K562 (cell line): ENCODE data around the gene CORO2A. TPM values are rescaled to one million over a fixed set of nuclear protein-coding genes. Genes with fewer than 3 reads are reported as not detected.

Source experiments
- ATAC-seq: fragments of 200-7000 bp; cut with Tn5 transposase; 3 replicates; pipeline ENCODE4 v1.9.1; 2020; ENCODE audit warnings: moderate library complexity
- BruUV-seq: library from RNA; stranded (reverse); fragments of 400-500 nt; replicated peaks from 2 replicates; lab custom pipeline; 2021; lab: Mats Ljungman, UMichigan
- CTCF ChIA-PET: fragments of 300-600 bp; formaldehyde crosslinking; extraction: SDS; loops from one replicate; lab custom pipeline; 2021; ENCODE audit warnings: low intra/inter-chr PET ratio; lab: Yijun Ruan, JAX
- POLR2A ChIA-PET: fragments of 300-600, 350-650 bp; sonication (Branson Sonifier 250); formaldehyde crosslinking; extraction: SDS; loops from one replicate; lab custom pipeline; 2021; ENCODE audit warnings: antibody characterized with exemption, inconsistent platforms; lab: Yijun Ruan, JAX
- DNase-seq, 4 experiments: peaks; one replicate each; pipeline versions ENCODE4 v3.0.0 to v3.0.0-alpha.2; 2011 to 2018; ENCODE audit warnings: low spot score in 3 of 4, mixed read lengths in 3 of 4; ENCODE audit errors: extremely low read depth in 1 of 4
- FAIRE-seq: peaks from 2 replicates; lab custom pipeline; 2011; peaks lifted over from hg19 to GRCh38; lab: Jason Lieb, UNC
- H2AFZ ChIP-seq: 2 replicates; pipeline ENCODE4 v1.6.0; 2011; ENCODE audit warnings: low read depth, low read length, control low read depth, inconsistent platforms
- H3K27ac ChIP-seq: fragments of 200-600 bp; 3 replicates; pipeline ENCODE4 v1.8.0; 2011; ENCODE audit warnings: low read depth, mild to moderate bottlenecking, control low read depth, inconsistent platforms, low read length, moderate library complexity, mixed read lengths; ENCODE audit errors: extremely low read depth
- H3K27me3 ChIP-seq, 2 experiments: fragments of 300-600 bp in 1 of 2; 2 replicates in 1 of 2; 3 replicates in 1 of 2; pipeline versions ENCODE4 v1.6.0 to v1.8.0; 2011; ENCODE audit warnings: inconsistent platforms in 2 of 2, low read length in 2 of 2, mild to moderate bottlenecking in 1 of 2, mixed read lengths in 1 of 2, moderate library complexity in 1 of 2; ENCODE audit not compliant: control insufficient read depth in 2 of 2, insufficient read depth in 2 of 2
- H3K36me3 ChIP-seq: fragments of 300-600 bp; 3 replicates; pipeline ENCODE4 v1.8.0; 2011; ENCODE audit warnings: mild to moderate bottlenecking, low read length, inconsistent platforms; ENCODE audit not compliant: control insufficient read depth, insufficient read depth
- H3K4me1 ChIP-seq, 2 experiments: fragments of 200-600 bp in 1 of 2; replicated peaks in 1 of 2; 2 replicates in 1 of 2; 3 replicates in 1 of 2; pipeline versions ENCODE4 v1.5.1 to v1.8.0; 2011; ENCODE audit warnings: inconsistent platforms in 2 of 2, low read length in 2 of 2, mild to moderate bottlenecking in 1 of 2, mixed read lengths in 1 of 2, moderate library complexity in 1 of 2; ENCODE audit not compliant: control insufficient read depth in 2 of 2, insufficient read depth in 2 of 2
- H3K4me2 ChIP-seq: 2 replicates; pipeline ENCODE4 v1.6.1; 2011; ENCODE audit warnings: low read length, control low read depth, inconsistent platforms, mixed read lengths; ENCODE audit not compliant: insufficient read depth
- H3K4me3 ChIP-seq: fragments of 200-600 bp; sonication (generic), shearing (Covaris generic); 2 replicates; pipeline ENCODE4 v1.5.1; 2016; ENCODE audit warnings: control low read depth, inconsistent platforms
- H3K79me2 ChIP-seq: fragments of 200-600 bp; 3 replicates; pipeline ENCODE4 v1.8.0; 2011; ENCODE audit warnings: low read length, inconsistent platforms; ENCODE audit not compliant: control insufficient read depth, insufficient read depth
- H3K9ac ChIP-seq, 2 experiments: 2 replicates each; pipeline versions ENCODE4 v1.6.0 to v1.6.1; 2011; ENCODE audit warnings: low read depth in 2 of 2, low read length in 2 of 2, control low read depth in 1 of 2, inconsistent platforms in 1 of 2, mild to moderate bottlenecking in 1 of 2, mixed read lengths in 1 of 2; ENCODE audit not compliant: insufficient read depth in 1 of 2
- H3K9me1 ChIP-seq: one replicate; pipeline ENCODE4 v1.6.0; 2011; ENCODE audit warnings: inconsistent platforms, mild to moderate bottlenecking, low read length, moderate library complexity; ENCODE audit not compliant: control insufficient read depth, insufficient read depth
- H3K9me3 ChIP-seq: replicated peaks from 2 replicates; pipeline ENCODE4 v1.5.1; 2011; ENCODE audit warnings: low read depth, low read length, inconsistent platforms; ENCODE audit not compliant: control insufficient read depth, insufficient read depth
- H4K20me1 ChIP-seq: replicated peaks from 2 replicates; pipeline ENCODE4 v1.6.1; 2011; ENCODE audit warnings: low read length, inconsistent platforms, mixed read lengths; ENCODE audit not compliant: control insufficient read depth, insufficient read depth
- CTCF ChIP-seq, 3 experiments: IDR thresholded peaks in 2 of 3; conservative IDR thresholded peaks in 1 of 3; 2 replicates each; pipeline ENCODE4 v1.5.1; 2011 to 2012; ENCODE audit warnings: low read length in 3 of 3, mild to moderate bottlenecking in 3 of 3, control low read depth in 2 of 3, improper control_type of control experiment in 1 of 3, inconsistent platforms in 1 of 3, low read depth in 1 of 3, mixed read lengths in 1 of 3, moderate library complexity in 1 of 3; ENCODE audit not compliant: insufficient read depth in 2 of 3
- GMEB1 ChIP-seq: fragments of 250-450 bp; sonication (Bioruptor Pico); IDR thresholded peaks from 2 replicates; pipeline ENCODE4 v1.4.0; 2020; ENCODE audit warnings: mild to moderate bottlenecking
- PHF20 ChIP-seq: fragments of 450-650 bp; IDR thresholded peaks from 2 replicates; pipeline ENCODE4 v1.6.1; 2018; ENCODE audit not compliant: partially characterized antibody
- RAD21 ChIP-seq, 2 experiments: fragments of 250-450 bp in 1 of 2; fragments of 450-650 bp in 1 of 2; sonication (Bioruptor Pico) in 1 of 2; formaldehyde crosslinking in 1 of 2; IDR thresholded peaks in 1 of 2; conservative IDR thresholded peaks in 1 of 2; 2 replicates each; pipeline versions ENCODE4 v1.4.0 to v1.8.0; 2020 to 2022; ENCODE audit warnings: mild to moderate bottlenecking in 2 of 2, moderate library complexity in 1 of 2
- REST ChIP-seq, 2 experiments: fragments of 450-650 bp; formaldehyde crosslinking in 1 of 2; IDR thresholded peaks; 2 replicates each; pipeline versions ENCODE4 v1.4.0 to v1.6.1; 2014 to 2020; ENCODE audit warnings: mild to moderate bottlenecking in 2 of 2, borderline replicate concordance in 1 of 2, low read depth in 1 of 2
- ZNF740 ChIP-seq, 3 experiments: fragments of 200-800 bp in 1 of 3; sonication (Bioruptor generic) in 1 of 3; sonication (generic) in 1 of 3; formaldehyde crosslinking in 1 of 3; IDR thresholded peaks; 2 replicates each; pipeline versions ENCODE4 v1.6.1 to v1.8.0; 2016 to 2022; ENCODE audit warnings: mild to moderate bottlenecking in 2 of 3, missing compliant biosample characterization in 2 of 3, missing genetic modification characterization in 2 of 3, missing genetic modification reagents in 1 of 3
- WGBS: fragments of 100-300 bp; shearing (Covaris generic); methylation state at CpG from one replicate; pipeline ENCODE4 v1.1.6; 2016; ENCODE audit warnings: low coverage, mixed read lengths; ENCODE audit not compliant: insufficient coverage; ENCODE audit errors: missing lambda C conversion rate; 5-methylcytosine and 5-hydroxymethylcytosine counted together
- in situ Hi-C: fragments of 300-500 bp; cut with MboI; formaldehyde crosslinking; loops from 4 replicates; pipeline ENCODE4 v1.15.0; 2018; ENCODE audit warnings: inconsistent platforms, mixed read lengths
- intact Hi-C: fragments of 100-400 bp; cut with micrococcal nuclease; formaldehyde crosslinking; loops from 2 replicates; pipeline ENCODE4 v1.14.2; 2022
- polyA plus RNA-seq, 8 experiments: library from polyadenylated mRNA; depleted of rRNA in 4 of 8; stranded (reverse) in 5 of 8; unstranded in 3 of 8; fragments of >200 nt; fragmentation: Nextera tagmentation in 2 of 8; fragmentation: Illumina TruSeq in 1 of 8; extraction: Ambion mirVana in 2 of 8; extraction: Trizol in 1 of 8; gene quantifications; 2 replicates each; pipeline versions ENCODE4 v1.2.1 to v1.2.3, GENCODE V29; 2011 to 2014; ENCODE audit warnings: inconsistent platforms in 1 of 8, missing spikeins in 1 of 8
- total RNA-seq, 7 experiments: library from RNA; depleted of rRNA in 6 of 7; stranded (reverse); fragments of >200 nt in 6 of 7; fragmentation: Illumina TruSeq in 2 of 7; extraction: Trizol in 2 of 7; gene quantifications; 2 replicates each; pipeline versions ENCODE4 v1.2.1 to v1.2.3, GENCODE V29; 2011 to 2021; ENCODE audit warnings: low replicate concordance in 1 of 7

Gene CORO2A
- total and polyA plus RNA-seq, 9 of the 15 experiments (the other 6 are each of a cell fraction or from before 2014, with no cell fraction given) = 9.5 to 26.6 (median 18.0) TPM

GRCh38 chr9:98207606-98208005 lies 15.2 kb upstream of the CORO2A start:
- 0 out of 4 replicates have a peak overlapping the region, but pooled peaks of 1 of the 2 experiments have one; percentile 20 for H3K9ac ChIP-seq
- no peak overlapping the region for H3K27ac ChIP-seq
- ATAC-seq (no peak), DNase-seq (no peak), FAIRE-seq (no peak)
- no peak overlapping the region for H3K4me2 ChIP-seq
- 80% methylated on average over 2 of the region's 4 CpGs for WGBS
- no peaks in the 10 kb centered on the region for H3K9me1 ChIP-seq
- TF ChIP-seq ZNF740 (CRISPR knock-in tag; IDR thresholded peaks at IDR 0.05) (no peak), ZNF740 (tag; IDR thresholded peaks at IDR 0.05) (no peak), GMEB1 (no peak), RAD21 (CRISPR knock-in tag; conservative IDR thresholded peaks at IDR 0.05 in 1 of 2, IDR thresholded peaks at IDR 0.05 in 1 of 2) (peak in 1 of 2 experiments; percentile 42; a peak in 2 of 4 replicates), CTCF (IDR thresholded peaks at IDR 0.05 in 2 of 3, conservative IDR thresholded peaks at IDR 0.05 in 1 of 3; ENCODE audit: insufficient read depth in 2 of 3, low read depth in 1 of 3, low read length in 3 of 3) (peak; percentile 41 to 50 (median 43); a peak in 5 of 6 replicates), REST (IDR thresholded peaks at IDR 0.05; ENCODE audit: borderline replicate concordance) (peak; percentile 17; the same call in 1 of the 2 replicates), REST (CRISPR knock-in tag; IDR thresholded peaks at IDR 0.05; ENCODE audit: low read depth) (no peak), PHF20 (no peak)
- no peaks in the 10 kb centered on the region for H3K27me3 ChIP-seq
- in situ Hi-C loops (loop anchor here (5.0 kb wide), 2 partner anchors 55 to 90 kb away; partner anchors contain the start of gene TRIM14), intact Hi-C loops (loop anchor here (5.0 to 10.0 kb wide), 2 partner anchors 107 to 160 kb away; no protein-coding TSS in a partner anchor)
- H3K4me3 ChIP-seq = no peak overlapping the region
- H2AFZ ChIP-seq = no peak overlapping the region
- no peaks in the 10 kb centered on the region for H3K9me3 ChIP-seq
- ChIA-PET POLR2A (interaction anchor here (0.6 to 1.3 kb wide), 2 partner anchors 12 to 48 kb away, joined by 3 read pairs; partner anchors contain the start of gene TBC1D2), CTCF (no interaction called here)
- BruUV-seq = no TSS peak
- H3K79me2 ChIP-seq = no peaks in the 10 kb centered on the region
- H4K20me1 ChIP-seq = no peaks in the 10 kb centered on the region
- H3K4me1 ChIP-seq = peaks cover 11 to 22% of the 10 kb centered on the region in 2 experiments; a peak in 4 of 5 replicates
- peaks cover 3% of the 10 kb centered on the region; the same call in 1 of the 3 replicates for H3K36me3 ChIP-seq
